GM19328 (cell line): ENCODE measurements around the gene DNAI1.
"Not testable (repeated sequence)": the region's sequence is repeated elsewhere in the genome, so short reads cannot be mapped to it uniquely, and the experiment has no call there.

ENCODE experiments used
- ATAC-seq: cut with Tn5 transposase; IDR thresholded peaks from one replicate; pipeline ENCODE4 v1.9.1; 2021; ENCODE audit warnings: mild to moderate bottlenecking, moderate library complexity; ENCODE audit not compliant: unreplicated experiment

The DNAI1 gene

GRCh38 chr9:34450644-34451043 is 8.0 kb upstream of the DNAI1 start:
- no peak for ATAC-seq

GRCh38 chr9:34451135-34451534 is 7.5 kb upstream of the DNAI1 start:
- no peak for ATAC-seq

- no peak for ATAC-seq
Measured at GRCh38 chr9:34451545-34451944, 7.1 kb upstream of the DNAI1 start.

- no peak for ATAC-seq
Measured at GRCh38 chr9:34452568-34452967, 6.0 kb upstream of the DNAI1 start.

- no peak for ATAC-seq
Measured at GRCh38 chr9:34454571-34455065, 4.0 kb upstream of the DNAI1 start.

- ATAC-seq, result no peak
Measured at GRCh38 chr9:34456151-34456550, 2.5 kb upstream of the DNAI1 start.

GRCh38 chr9:34456746-34457145 is 1.9 kb upstream of the DNAI1 start:
- no peak for ATAC-seq

GRCh38 chr9:34457266-34458012 is 1.2 kb upstream of the DNAI1 start:
- ATAC-seq, result no peak

GRCh38 chr9:34458959-34459340 is 345 bp downstream of the DNAI1 start:
- ATAC-seq, result no peak

GRCh38 chr9:34459356-34459755 is 751 bp downstream of the DNAI1 start:
- ATAC-seq, result no peak

- ATAC-seq, result no peak
Measured at GRCh38 chr9:34459941-34460340, 1.3 kb downstream of the DNAI1 start.

- ATAC-seq, result no peak
Measured at GRCh38 chr9:34463098-34463900, 4.7 kb downstream of the DNAI1 start.

- ATAC-seq, result no peak
Measured at GRCh38 chr9:34463901-34464232, 5.3 kb downstream of the DNAI1 start.

- ATAC-seq, result no peak
Measured at GRCh38 chr9:34464571-34464970, 6.0 kb downstream of the DNAI1 start.

GRCh38 chr9:34465468-34465867 is 6.9 kb downstream of the DNAI1 start:
- ATAC-seq, result no peak

GRCh38 chr9:34475097-34475496 is 16.5 kb downstream of the DNAI1 start:
- ATAC-seq, result no peak

- no peak for ATAC-seq
Measured at GRCh38 chr9:34477541-34477940, 18.9 kb downstream of the DNAI1 start.

- no peak for ATAC-seq
Measured at GRCh38 chr9:34479431-34479866, 20.8 kb downstream of the DNAI1 start.

- not testable (repeated sequence) for ATAC-seq
Measured at GRCh38 chr9:34481620-34482019, 23.0 kb downstream of the DNAI1 start.

GRCh38 chr9:34482746-34483145 is 24.1 kb downstream of the DNAI1 start:
- ATAC-seq, result not testable (repeated sequence)

- ATAC-seq, result no peak
Measured at GRCh38 chr9:34484678-34485077, 26.1 kb downstream of the DNAI1 start.

- no peak for ATAC-seq
Measured at GRCh38 chr9:34485822-34486221, 27.2 kb downstream of the DNAI1 start.
